ENCODE measurements around the gene MARF1.

The MARF1 gene

GRCh38 chr16:15611610-15612009, 31.3 kb downstream of the MARF1 start:
- Histone ChIP-seq H3K27ac (replicated peaks; ENCODE audit: low read length) (no peak overlapping the region), H2BK5ac (ENCODE audit: low read length) (no peak overlapping the region), H3K27me3 (ENCODE audit: control insufficient read depth in 3 of 3, insufficient read depth in 3 of 3, low read depth in 1 of 3, low read length in 3 of 3) (no peaks in the 10 kb centered on the region), H3K23ac (ENCODE audit: low read depth, low read length, poor library complexity) (no peak overlapping the region), H3K4me3 (ENCODE audit: low read length in 2 of 2) (no peak overlapping the region), H4K91ac (ENCODE audit: low read depth, low read length, poor library complexity) (no peak overlapping the region), H3K14ac (ENCODE audit: low read length) (no peak overlapping the region), H2AFZ (ENCODE audit: low read length) (no peak overlapping the region), H3K9me3 (replicated peaks in 1 of 2; ENCODE audit: control insufficient read depth in 2 of 2, insufficient read depth in 1 of 2, low read depth in 1 of 2, low read length in 2 of 2) (no peaks in the 10 kb centered on the region), H2AK5ac (ENCODE audit: low read depth, low read length) (no peak overlapping the region), H3K4ac (ENCODE audit: low read length) (no peak overlapping the region), H3K36me3 (replicated peaks in 1 of 2; ENCODE audit: control insufficient read depth in 2 of 2, insufficient read depth in 2 of 2, low read length in 2 of 2) (peaks cover 31 to 88% of the 10 kb centered on the region in 2 donors), H3K79me1 (ENCODE audit: low read depth, low read length) (peaks cover 5% of the 10 kb centered on the region), H3K4me1 (ENCODE audit: control insufficient read depth in 2 of 2, insufficient read depth in 1 of 2, low read depth in 1 of 2, low read length in 2 of 2) (no peaks in the 10 kb centered on the region), H3K9ac (ENCODE audit: low read depth, low read length, poor library complexity) (no peak overlapping the region), H2BK120ac (ENCODE audit: low read depth, low read length) (no peak overlapping the region), H3K4me2 (ENCODE audit: insufficient read depth, low read length, poor library complexity, severe bottlenecking) (no peak overlapping the region), H4K8ac (ENCODE audit: low read depth, low read length) (no peak overlapping the region), H2BK15ac (ENCODE audit: low read length) (no peak overlapping the region), H3K18ac (ENCODE audit: low read length) (no peak overlapping the region), H2BK12ac (ENCODE audit: low read length) (no peak overlapping the region)
- DNase-seq (ENCODE audit: low spot score), result no peak
- no CpG with 5 or more reads among the region's 7 CpGs for WGBS, 2 donors (ENCODE audit: extremely low coverage in 2 of 2, insufficient read length in 2 of 2, insufficient replicate concordance in 1 of 2)

DNA sequence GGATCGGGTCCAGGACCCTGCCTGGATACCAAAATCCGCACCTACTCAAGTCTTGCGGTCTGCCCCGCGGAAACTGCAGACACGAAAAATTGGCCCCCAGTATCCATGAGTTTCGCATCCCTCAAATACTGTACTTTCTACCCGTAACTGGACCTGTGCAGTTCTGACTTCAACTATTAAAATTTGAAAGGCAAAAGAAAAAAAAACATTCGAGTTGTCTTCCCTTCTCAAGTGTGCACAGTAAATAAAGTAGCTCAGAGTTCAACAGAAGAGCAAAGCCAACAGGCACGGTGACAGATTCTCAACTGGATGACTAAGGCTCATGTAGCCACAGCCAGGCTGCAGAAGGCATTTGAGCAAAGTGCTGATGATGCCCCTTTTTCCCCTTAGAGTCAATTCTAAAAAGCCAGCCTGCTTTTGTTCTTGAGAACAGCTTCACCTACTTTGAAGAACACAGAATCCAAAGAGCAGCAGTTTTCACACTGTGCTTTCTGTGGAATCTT, 32.5 kb downstream of the MARF1 start:
- Histone ChIP-seq H3K23ac (ENCODE audit: low read depth, low read length, poor library complexity) (no peak overlapping the region), H3K14ac (ENCODE audit: low read length) (no peak overlapping the region), H3K4me3 (ENCODE audit: low read length in 2 of 2) (no peak overlapping the region), H2BK120ac (ENCODE audit: low read depth, low read length) (no peak overlapping the region), H2BK12ac (ENCODE audit: low read length) (no peak overlapping the region), H3K4me1 (ENCODE audit: control insufficient read depth in 2 of 2, insufficient read depth in 1 of 2, low read depth in 1 of 2, low read length in 2 of 2) (no peaks in the 10 kb centered on the region), H4K8ac (ENCODE audit: low read depth, low read length) (no peak overlapping the region), H2AK5ac (ENCODE audit: low read depth, low read length) (no peak overlapping the region), H2BK15ac (ENCODE audit: low read length) (no peak overlapping the region), H3K27ac (replicated peaks; ENCODE audit: low read length) (no peak overlapping the region), H2BK5ac (ENCODE audit: low read length) (no peak overlapping the region), H3K9me3 (replicated peaks in 1 of 2; ENCODE audit: control insufficient read depth in 2 of 2, insufficient read depth in 1 of 2, low read depth in 1 of 2, low read length in 2 of 2) (no peaks in the 10 kb centered on the region), H2AFZ (ENCODE audit: low read length) (no peak overlapping the region), H3K9ac (ENCODE audit: low read depth, low read length, poor library complexity) (no peak overlapping the region), H4K91ac (ENCODE audit: low read depth, low read length, poor library complexity) (no peak overlapping the region), H3K4ac (ENCODE audit: low read length) (no peak overlapping the region), H3K36me3 (replicated peaks in 1 of 2; ENCODE audit: control insufficient read depth in 2 of 2, insufficient read depth in 2 of 2, low read length in 2 of 2) (peaks cover 24 to 88% of the 10 kb centered on the region in 2 donors), H3K27me3 (ENCODE audit: control insufficient read depth in 3 of 3, insufficient read depth in 3 of 3, low read depth in 1 of 3, low read length in 3 of 3) (no peaks in the 10 kb centered on the region), H3K4me2 (ENCODE audit: insufficient read depth, low read length, poor library complexity, severe bottlenecking) (no peak overlapping the region), H3K79me1 (ENCODE audit: low read depth, low read length) (peaks cover 6% of the 10 kb centered on the region), H3K18ac (ENCODE audit: low read length) (no peak overlapping the region)
- no CpG with 5 or more reads among the region's 10 CpGs for WGBS, 2 donors (ENCODE audit: extremely low coverage in 2 of 2, insufficient read length in 2 of 2, insufficient replicate concordance in 1 of 2)
- no peak for DNase-seq (ENCODE audit: low spot score)

DNA sequence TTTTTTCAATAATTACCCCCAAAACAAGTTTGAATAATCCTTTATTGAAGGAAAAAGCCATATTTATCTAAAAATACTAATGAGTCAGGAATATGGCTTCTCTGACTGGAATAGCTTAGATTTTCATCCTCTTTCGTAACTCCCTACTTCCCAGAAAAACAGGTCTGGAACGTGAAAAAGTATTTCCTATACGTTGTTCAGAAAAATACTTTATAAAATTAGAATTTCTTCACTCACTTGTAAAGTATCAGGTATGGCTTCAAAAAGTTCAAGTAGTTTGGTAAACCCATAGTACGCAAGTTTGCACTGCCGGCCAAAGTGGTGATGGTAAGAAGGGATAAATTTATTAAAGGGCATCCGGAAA, 33.7 kb downstream of the MARF1 start:
- Histone ChIP-seq H3K14ac (ENCODE audit: low read length) (no peak overlapping the region), H2BK120ac (ENCODE audit: low read depth, low read length) (no peak overlapping the region), H2BK15ac (ENCODE audit: low read length) (no peak overlapping the region), H2AFZ (ENCODE audit: low read length) (no peak overlapping the region), H2BK5ac (ENCODE audit: low read length) (no peak overlapping the region), H3K18ac (ENCODE audit: low read length) (no peak overlapping the region), H3K27me3 (ENCODE audit: control insufficient read depth in 3 of 3, insufficient read depth in 3 of 3, low read depth in 1 of 3, low read length in 3 of 3) (no peaks in the 10 kb centered on the region), H3K4me1 (ENCODE audit: control insufficient read depth in 2 of 2, insufficient read depth in 1 of 2, low read depth in 1 of 2, low read length in 2 of 2) (no peaks in the 10 kb centered on the region), H3K4ac (ENCODE audit: low read length) (no peak overlapping the region), H3K4me3 (ENCODE audit: low read length in 2 of 2) (no peak overlapping the region), H2AK5ac (ENCODE audit: low read depth, low read length) (no peak overlapping the region), H3K23ac (ENCODE audit: low read depth, low read length, poor library complexity) (no peak overlapping the region), H4K91ac (ENCODE audit: low read depth, low read length, poor library complexity) (no peak overlapping the region), H4K8ac (ENCODE audit: low read depth, low read length) (no peak overlapping the region), H3K4me2 (ENCODE audit: insufficient read depth, low read length, poor library complexity, severe bottlenecking) (no peak overlapping the region), H3K9me3 (replicated peaks in 1 of 2; ENCODE audit: control insufficient read depth in 2 of 2, insufficient read depth in 1 of 2, low read depth in 1 of 2, low read length in 2 of 2) (no peaks in the 10 kb centered on the region), H3K36me3 (replicated peaks in 1 of 2; ENCODE audit: control insufficient read depth in 2 of 2, insufficient read depth in 2 of 2, low read length in 2 of 2) (peaks cover 26 to 92% of the 10 kb centered on the region in 2 donors), H3K27ac (replicated peaks; ENCODE audit: low read length) (no peak overlapping the region), H3K9ac (ENCODE audit: low read depth, low read length, poor library complexity) (no peak overlapping the region), H2BK12ac (ENCODE audit: low read length) (no peak overlapping the region), H3K79me1 (ENCODE audit: low read depth, low read length) (peaks cover 6% of the 10 kb centered on the region)
- no CpG with 5 or more reads among the region's 6 CpGs for WGBS, 2 donors (ENCODE audit: extremely low coverage in 2 of 2, insufficient read length in 2 of 2, insufficient replicate concordance in 1 of 2)
- DNase-seq (ENCODE audit: low spot score), result no peak

GRCh38 chr16:15608398-15609285, 34.3 kb downstream of the MARF1 start:
- Histone ChIP-seq H3K79me1 (ENCODE audit: low read depth, low read length) (peaks cover 6% of the 10 kb centered on the region), H3K18ac (ENCODE audit: low read length) (no peak overlapping the region), H3K23ac (ENCODE audit: low read depth, low read length, poor library complexity) (no peak overlapping the region), H3K27me3 (ENCODE audit: control insufficient read depth in 3 of 3, insufficient read depth in 3 of 3, low read depth in 1 of 3, low read length in 3 of 3) (no peaks in the 10 kb centered on the region), H4K8ac (ENCODE audit: low read depth, low read length) (no peak overlapping the region), H3K4me2 (ENCODE audit: insufficient read depth, low read length, poor library complexity, severe bottlenecking) (no peak overlapping the region), H2AK5ac (ENCODE audit: low read depth, low read length) (no peak overlapping the region), H2BK5ac (ENCODE audit: low read length) (no peak overlapping the region), H3K14ac (ENCODE audit: low read length) (no peak overlapping the region), H2BK12ac (ENCODE audit: low read length) (no peak overlapping the region), H3K9me3 (replicated peaks in 1 of 2; ENCODE audit: control insufficient read depth in 2 of 2, insufficient read depth in 1 of 2, low read depth in 1 of 2, low read length in 2 of 2) (no peaks in the 10 kb centered on the region), H4K91ac (ENCODE audit: low read depth, low read length, poor library complexity) (no peak overlapping the region), H3K4me1 (ENCODE audit: control insufficient read depth in 2 of 2, insufficient read depth in 1 of 2, low read depth in 1 of 2, low read length in 2 of 2) (no peaks in the 10 kb centered on the region), H2BK15ac (ENCODE audit: low read length) (no peak overlapping the region), H2AFZ (ENCODE audit: low read length) (no peak overlapping the region), H3K4me3 (ENCODE audit: low read length in 2 of 2) (no peak overlapping the region), H3K9ac (ENCODE audit: low read depth, low read length, poor library complexity) (no peak overlapping the region), H3K36me3 (replicated peaks in 1 of 2; ENCODE audit: control insufficient read depth in 2 of 2, insufficient read depth in 2 of 2, low read length in 2 of 2) (peaks cover 28 to 94% of the 10 kb centered on the region in 2 donors), H3K4ac (ENCODE audit: low read length) (no peak overlapping the region), H2BK120ac (ENCODE audit: low read depth, low read length) (no peak overlapping the region), H3K27ac (replicated peaks; ENCODE audit: low read length) (no peak overlapping the region)
- DNase-seq (ENCODE audit: low spot score), result no peak
- no CpG with 5 or more reads among the region's 19 CpGs for WGBS, 2 donors (ENCODE audit: extremely low coverage in 2 of 2, insufficient read length in 2 of 2, insufficient replicate concordance in 1 of 2)
